Keratinocyte (primary cell): Measurements from ENCODE around the gene MPPE1. TPM values are rescaled to one million over a fixed set of nuclear protein-coding genes. Genes with fewer than 3 reads are reported as not detected.

Source experiments
- DNase-seq: peaks from one replicate; pipeline ENCODE4 v3.0.0-alpha.2; 2011; ENCODE audit warnings: low read depth, missing footprints, low spot score
- FAIRE-seq: peaks from 2 replicates; lab custom pipeline; 2011; peaks lifted over from hg19 to GRCh38; lab: Jason Lieb, UNC
- H2AFZ ChIP-seq: 2 replicates; pipeline ENCODE4 v1.6.0; 2012; ENCODE audit warnings: low read length, control low read depth, inconsistent platforms; ENCODE audit not compliant: control insufficient read depth
- H3K27ac ChIP-seq: 2 replicates; pipeline ENCODE4 v1.5.1; 2011; ENCODE audit warnings: low read length; ENCODE audit not compliant: control insufficient read depth, insufficient read depth
- H3K27me3 ChIP-seq: 3 replicates; pipeline ENCODE4 v1.6.0; 2011; ENCODE audit warnings: low read length; ENCODE audit not compliant: control insufficient read depth, insufficient read depth; ENCODE audit errors: extremely low read depth
- H3K36me3 ChIP-seq, 2 experiments: 2 replicates in 1 of 2; 3 replicates in 1 of 2; pipeline ENCODE4 v1.5.1; 2011; ENCODE audit warnings: low read length in 2 of 2, mild to moderate bottlenecking in 1 of 2; ENCODE audit not compliant: control insufficient read depth in 2 of 2, insufficient read depth in 2 of 2; ENCODE audit errors: extremely low read depth in 1 of 2
- H3K4me1 ChIP-seq: 3 replicates; pipeline ENCODE4 v1.5.1; 2011; ENCODE audit warnings: low read length; ENCODE audit not compliant: control insufficient read depth, insufficient read depth; ENCODE audit errors: extremely low read depth
- H3K4me2 ChIP-seq: 3 replicates; pipeline ENCODE4 v1.6.0; 2011; ENCODE audit warnings: low read depth, low read length; ENCODE audit not compliant: control insufficient read depth, insufficient read depth; ENCODE audit errors: extremely low read depth
- H3K4me3 ChIP-seq, 3 experiments: fragments of 200-600 bp in 1 of 3; sonication (generic) in 1 of 3; 2 replicates in 2 of 3; 3 replicates in 1 of 3; pipeline ENCODE4 v1.5.1; 2011 to 2016; ENCODE audit warnings: low read length in 3 of 3, mild to moderate bottlenecking in 3 of 3, control low read depth in 2 of 3, inconsistent platforms in 1 of 3, low read depth in 1 of 3, mixed read lengths in 1 of 3, mixed run types in 1 of 3, moderate library complexity in 1 of 3; ENCODE audit not compliant: control insufficient read depth in 2 of 3, insufficient read depth in 2 of 3; ENCODE audit errors: extremely low read depth in 1 of 3
- H3K79me2 ChIP-seq: 2 replicates; pipeline ENCODE4 v1.6.0; 2012; ENCODE audit warnings: low read length; ENCODE audit not compliant: control insufficient read depth, insufficient read depth
- H3K9ac ChIP-seq: 3 replicates; pipeline ENCODE4 v1.6.0; 2011; ENCODE audit warnings: low read length; ENCODE audit not compliant: control insufficient read depth, insufficient read depth; ENCODE audit errors: extremely low read depth
- H3K9me1 ChIP-seq: 3 replicates; pipeline ENCODE4 v1.6.0; 2011; ENCODE audit warnings: low read length; ENCODE audit not compliant: control insufficient read depth, insufficient read depth; ENCODE audit errors: extremely low read depth
- H3K9me3 ChIP-seq: 2 replicates; pipeline ENCODE4 v1.5.1; 2012; ENCODE audit warnings: low read depth, low read length; ENCODE audit not compliant: control insufficient read depth
- H4K20me1 ChIP-seq: 3 replicates; pipeline ENCODE4 v1.6.0; 2011; ENCODE audit warnings: low read length; ENCODE audit not compliant: control insufficient read depth, insufficient read depth; ENCODE audit errors: extremely low read depth
- EZH2 ChIP-seq: IDR thresholded peaks from one replicate; pipeline ENCODE4 v1.6.1; 2012; ENCODE audit warnings: inconsistent platforms, mild to moderate bottlenecking, low read length, moderate library complexity
- dilution Hi-C: fragments of 300-500 bp; cut with MboI; formaldehyde crosslinking; loops from one replicate; pipeline ENCODE4 v1.7.0; 2020; ENCODE audit warnings: low sequenced_read_pairs; ENCODE audit not compliant: extremely low pct_ligation_motif_present
- polyA plus RNA-seq, 5 experiments: library from polyadenylated mRNA; depleted of rRNA in 3 of 5; stranded (reverse) in 3 of 5; stranded (forward) in 1 of 5; unstranded in 1 of 5; fragments of >200 nt; gene quantifications; 1 replicate in 1 of 5; 2 replicates in 3 of 5; 3 replicates in 1 of 5; pipeline versions ENCODE4 v1.2.1 to v1.2.3, GENCODE V29; 2011 to 2012; ENCODE audit warnings: missing spikeins in 2 of 5, low read depth in 1 of 5, low replicate concordance in 1 of 5
- TF ChIP-seq, protein P1 (sequence below), 3 experiments: IDR thresholded peaks in 1 of 3; conservative IDR thresholded peaks in 1 of 3; optimal IDR thresholded peaks in 1 of 3; 2 replicates in 2 of 3; 3 replicates in 1 of 3; pipeline versions ENCODE3 to v1.5.1; 2011; ENCODE audit warnings: low read length in 3 of 3, mild to moderate bottlenecking in 3 of 3, moderate library complexity in 2 of 3, control low read depth in 1 of 3, inconsistent platforms in 1 of 3; ENCODE audit not compliant: insufficient read depth in 2 of 3; ENCODE audit errors: extremely low read depth in 1 of 3

Gene MPPE1
- polyA plus RNA-seq, 1 donor (not counting 4 experiments of a cell fraction or from before 2014, with no cell fraction given): 21.0 TPM

DNA sequence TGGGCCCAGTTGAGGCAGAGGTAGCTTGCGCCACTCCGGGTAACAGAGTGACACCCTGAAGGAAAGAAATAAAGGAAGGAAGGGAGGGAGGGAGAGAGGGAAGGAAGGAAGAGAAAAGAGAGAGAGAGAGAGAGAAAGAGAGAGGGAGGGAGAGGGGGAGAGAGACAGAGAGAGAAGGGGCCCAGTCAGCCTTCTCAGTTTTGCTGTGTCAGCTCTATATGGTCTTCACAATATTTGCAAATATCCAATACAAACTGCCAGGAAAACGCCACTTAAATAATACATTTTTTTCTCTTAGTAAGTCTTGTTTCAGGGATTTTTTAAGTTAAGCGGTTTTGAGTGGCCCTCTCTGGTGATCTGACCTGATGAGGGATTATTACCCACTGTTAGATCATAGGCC lies 62.5 kb downstream of the MPPE1 start:
- DNase-seq (no peak), FAIRE-seq (no peak)
- Histone ChIP-seq H2AFZ (no peak overlapping the region), H3K9me3 (no peaks in the 10 kb centered on the region), H3K9me1 (no peaks in the 10 kb centered on the region), H4K20me1 (no peaks in the 10 kb centered on the region), H3K36me3 (no peaks in the 10 kb centered on the region), H3K4me1 (peaks cover 13% of the 10 kb centered on the region), H3K27ac (no peak overlapping the region), H3K9ac (no peak overlapping the region), H3K4me3 (no peak overlapping the region), H3K27me3 (no peaks in the 10 kb centered on the region), H3K79me2 (no peaks in the 10 kb centered on the region), H3K4me2 (no peak overlapping the region)
- dilution Hi-C loops: no loop called here
- TF ChIP-seq, protein P1, sequence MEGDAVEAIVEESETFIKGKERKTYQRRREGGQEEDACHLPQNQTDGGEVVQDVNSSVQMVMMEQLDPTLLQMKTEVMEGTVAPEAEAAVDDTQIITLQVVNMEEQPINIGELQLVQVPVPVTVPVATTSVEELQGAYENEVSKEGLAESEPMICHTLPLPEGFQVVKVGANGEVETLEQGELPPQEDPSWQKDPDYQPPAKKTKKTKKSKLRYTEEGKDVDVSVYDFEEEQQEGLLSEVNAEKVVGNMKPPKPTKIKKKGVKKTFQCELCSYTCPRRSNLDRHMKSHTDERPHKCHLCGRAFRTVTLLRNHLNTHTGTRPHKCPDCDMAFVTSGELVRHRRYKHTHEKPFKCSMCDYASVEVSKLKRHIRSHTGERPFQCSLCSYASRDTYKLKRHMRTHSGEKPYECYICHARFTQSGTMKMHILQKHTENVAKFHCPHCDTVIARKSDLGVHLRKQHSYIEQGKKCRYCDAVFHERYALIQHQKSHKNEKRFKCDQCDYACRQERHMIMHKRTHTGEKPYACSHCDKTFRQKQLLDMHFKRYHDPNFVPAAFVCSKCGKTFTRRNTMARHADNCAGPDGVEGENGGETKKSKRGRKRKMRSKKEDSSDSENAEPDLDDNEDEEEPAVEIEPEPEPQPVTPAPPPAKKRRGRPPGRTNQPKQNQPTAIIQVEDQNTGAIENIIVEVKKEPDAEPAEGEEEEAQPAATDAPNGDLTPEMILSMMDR (optimal IDR thresholded peaks at IDR 0.05 in 1 of 3, IDR thresholded peaks at IDR 0.05 in 1 of 3, conservative IDR thresholded peaks at IDR 0.05 in 1 of 3; ENCODE audit: extremely low read depth in 1 of 3, insufficient read depth in 2 of 3, low read length in 3 of 3): no peak
- no peak for TF ChIP-seq EZH2

DNA sequence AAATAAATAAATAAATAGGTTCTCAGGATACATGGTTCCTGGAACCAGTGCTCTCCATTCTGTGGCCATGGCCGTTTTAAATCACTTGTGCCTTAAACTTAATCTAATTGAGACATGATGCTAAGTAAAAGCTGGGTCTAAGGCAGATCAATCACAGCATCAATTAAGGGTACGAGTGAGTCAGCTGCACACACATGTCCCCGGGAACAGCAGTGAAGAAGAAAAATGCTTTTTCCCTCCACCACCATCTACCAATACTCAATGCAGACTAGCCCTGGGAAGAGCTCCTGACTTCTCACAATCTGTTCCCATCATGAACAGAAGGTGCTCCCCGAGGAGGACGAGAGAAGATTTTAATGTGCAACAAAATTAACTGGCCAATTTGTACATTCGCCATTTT lies 63.7 kb downstream of the MPPE1 start:
- TF ChIP-seq, protein P1 (optimal IDR thresholded peaks at IDR 0.05 in 1 of 3, IDR thresholded peaks at IDR 0.05 in 1 of 3, conservative IDR thresholded peaks at IDR 0.05 in 1 of 3; ENCODE audit: extremely low read depth in 1 of 3, insufficient read depth in 2 of 3, low read length in 3 of 3): no peak
- no peak for TF ChIP-seq EZH2
- DNase-seq (no peak), FAIRE-seq (no peak)

More for the DNA sequence above, 63.7 kb downstream of the MPPE1 start:
- Histone ChIP-seq H3K4me1 (peaks cover under 1% of the 10 kb centered on the region), H2AFZ (no peak overlapping the region), H3K27ac (no peak overlapping the region), H3K4me2 (no peak overlapping the region), H3K4me3 (no peak overlapping the region), H4K20me1 (no peaks in the 10 kb centered on the region), H3K36me3 (no peaks in the 10 kb centered on the region), H3K9me3 (no peaks in the 10 kb centered on the region), H3K9ac (no peak overlapping the region), H3K27me3 (no peaks in the 10 kb centered on the region), H3K79me2 (no peaks in the 10 kb centered on the region), H3K9me1 (no peaks in the 10 kb centered on the region)
- dilution Hi-C loops: no loop called here
